Measurements from ENCODE around the gene GOLGA5. TPM values are rescaled to one million over a fixed set of nuclear protein-coding genes. Genes with fewer than 3 reads are reported as not detected.

GOLGA5 gene
- total RNA-seq, 1 experiment from 2014 or later, result 22.3 TPM

- Histone ChIP-seq H3K27ac (ENCODE audit: low read length) (no peak overlapping the region), H3K9me3 (ENCODE audit: control insufficient read depth, insufficient read depth, low read depth, low read length) (no peaks in the 10 kb centered on the region), H3K27me3 (ENCODE audit: control insufficient read depth, insufficient read depth, low read length) (no peaks in the 10 kb centered on the region; the same call in 1 of the 2 replicates), H3K4me3 (ENCODE audit: low read depth in 2 of 2, low read length in 2 of 2) (no peak overlapping the region), H3K36me3 (ENCODE audit: control insufficient read depth, insufficient read depth, low read length) (no peaks in the 10 kb centered on the region), H3K4me1 (ENCODE audit: control insufficient read depth, insufficient read depth, low read length) (no peaks in the 10 kb centered on the region)
- DNase-seq (ENCODE audit: low read depth, low spot score) (no peak), ATAC-seq (no peak)
- CTCF ChIA-PET, result no interaction called here
- no TSS peak for BruUV-seq (replicated peaks)
- TF ChIP-seq CTCF (IDR thresholded peaks at IDR 0.05) (no peak), TCF7L2 (IDR thresholded peaks at IDR 0.05; ENCODE audit: low read depth, low read length) (no peak), SIN3A (IDR thresholded peaks at IDR 0.05; ENCODE audit: borderline replicate concordance, insufficient read depth, low read depth, low read length) (no peak), POLR2AphosphoS5 (IDR thresholded peaks at IDR 0.05; ENCODE audit: low read depth, low read length) (no peak), REST (IDR thresholded peaks at IDR 0.05; ENCODE audit: insufficient read depth in 1 of 2, low read depth in 2 of 2, low read length in 1 of 2) (no peak)
- POLR2A ChIA-PET, result interaction anchor here (0.6 kb wide), 1 partner anchor 195 kb away, joined by 9 read pairs; no protein-coding TSS in a partner anchor
- intact Hi-C loops (cut with micrococcal nuclease; ENCODE audit: unreplicated experiment) (no loop called here), in situ Hi-C loops (cut with HindIII; ENCODE audit: low pct_unique_long_range_greater_than_20kb, low sequenced_read_pairs) (no loop called here)
Measured at GRCh38 chr14:92884410-92884809, 90.3 kb downstream of the GOLGA5 start.

- no peak for TF ChIP-seq POLR2AphosphoS5 (IDR thresholded peaks at IDR 0.05; ENCODE audit: low read depth, low read length)
- DNase-seq (ENCODE audit: low read depth, low spot score) (no peak), ATAC-seq (no peak)
- Histone ChIP-seq H3K27ac (ENCODE audit: low read length) (no peak overlapping the region), H3K9me3 (ENCODE audit: control insufficient read depth, insufficient read depth, low read depth, low read length) (no peaks in the 10 kb centered on the region), H3K27me3 (ENCODE audit: control insufficient read depth, insufficient read depth, low read length) (no peaks in the 10 kb centered on the region; the same call in 1 of the 2 replicates), H3K4me3 (ENCODE audit: low read depth in 2 of 2, low read length in 2 of 2) (no peak overlapping the region), H3K4me1 (ENCODE audit: control insufficient read depth, insufficient read depth, low read length) (no peaks in the 10 kb centered on the region), H3K36me3 (ENCODE audit: control insufficient read depth, insufficient read depth, low read length) (no peaks in the 10 kb centered on the region)
- in situ Hi-C loops (cut with HindIII; ENCODE audit: low pct_unique_long_range_greater_than_20kb, low sequenced_read_pairs), result no loop called here
- ChIA-PET CTCF (no interaction called here), POLR2A (no interaction called here)
- intact Hi-C loops (cut with micrococcal nuclease; ENCODE audit: unreplicated experiment), result no loop called here
- BruUV-seq (replicated peaks), result no TSS peak
Measured at GRCh38 chr14:92885279-92886061, 91.4 kb downstream of the GOLGA5 start.

DNA sequence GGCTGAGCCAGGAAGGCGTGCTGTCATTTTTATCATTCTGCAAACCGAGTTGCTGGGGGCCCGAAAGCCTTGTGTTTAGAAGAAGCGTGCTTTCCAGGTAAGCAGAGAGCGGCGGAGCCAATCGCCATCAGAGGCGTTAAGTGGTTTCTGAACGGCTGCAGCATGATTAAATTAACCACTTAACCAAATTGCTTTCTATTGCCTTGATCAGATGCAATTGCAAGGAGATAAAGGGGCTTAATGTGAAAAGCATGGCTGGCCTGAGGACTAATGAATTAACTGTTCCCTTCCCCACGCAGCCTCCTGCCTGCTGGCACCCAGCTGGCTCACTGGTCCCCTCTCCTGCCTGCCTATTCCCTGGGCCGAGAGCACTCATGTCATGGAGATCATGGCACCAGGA is 92.2 kb downstream of the GOLGA5 start:
- Histone ChIP-seq H3K27ac (ENCODE audit: low read length) (no peak overlapping the region), H3K4me1 (ENCODE audit: control insufficient read depth, insufficient read depth, low read length) (no peaks in the 10 kb centered on the region), H3K36me3 (ENCODE audit: control insufficient read depth, insufficient read depth, low read length) (no peaks in the 10 kb centered on the region), H3K27me3 (ENCODE audit: control insufficient read depth, insufficient read depth, low read length) (no peaks in the 10 kb centered on the region), H3K9me3 (ENCODE audit: control insufficient read depth, insufficient read depth, low read depth, low read length) (no peaks in the 10 kb centered on the region), H3K4me3 (ENCODE audit: low read depth in 2 of 2, low read length in 2 of 2) (no peak overlapping the region)
- no peak for TF ChIP-seq SIN3A (IDR thresholded peaks at IDR 0.05; ENCODE audit: borderline replicate concordance, insufficient read depth, low read depth, low read length)
- no peak for TF ChIP-seq REST (IDR thresholded peaks at IDR 0.05; ENCODE audit: insufficient read depth in 1 of 2, low read depth in 2 of 2, low read length in 1 of 2)
- no peak for TF ChIP-seq TCF7L2 (IDR thresholded peaks at IDR 0.05; ENCODE audit: low read depth, low read length)
- no peak for TF ChIP-seq POLR2AphosphoS5 (IDR thresholded peaks at IDR 0.05; ENCODE audit: low read depth, low read length)
- TF ChIP-seq CTCF (IDR thresholded peaks at IDR 0.05), result no peak
- BruUV-seq (replicated peaks), result no TSS peak
- ATAC-seq (no peak), DNase-seq (ENCODE audit: low read depth, low spot score) (no peak)
- intact Hi-C loops (cut with micrococcal nuclease; ENCODE audit: unreplicated experiment) (no loop called here), in situ Hi-C loops (cut with HindIII; ENCODE audit: low pct_unique_long_range_greater_than_20kb, low sequenced_read_pairs) (no loop called here)
- ChIA-PET POLR2A (no interaction called here), CTCF (no interaction called here)
